K562 (cell line): ENCODE data around the gene USH2A. TPM values are rescaled to one million over a fixed set of nuclear protein-coding genes. Genes with fewer than 3 reads are reported as not detected.

Source experiments
- ATAC-seq: fragments of 200-7000 bp; cut with Tn5 transposase; 3 replicates; pipeline ENCODE4 v1.9.1; 2020; ENCODE audit warnings: moderate library complexity
- BruUV-seq: library from RNA; stranded (reverse); fragments of 400-500 nt; replicated peaks from 2 replicates; lab custom pipeline; 2021; lab: Mats Ljungman, UMichigan
- CTCF ChIA-PET: fragments of 300-600 bp; formaldehyde crosslinking; extraction: SDS; loops from one replicate; lab custom pipeline; 2021; ENCODE audit warnings: low intra/inter-chr PET ratio; lab: Yijun Ruan, JAX
- POLR2A ChIA-PET: fragments of 300-600, 350-650 bp; sonication (Branson Sonifier 250); formaldehyde crosslinking; extraction: SDS; loops from one replicate; lab custom pipeline; 2021; ENCODE audit warnings: antibody characterized with exemption, inconsistent platforms; lab: Yijun Ruan, JAX
- DNase-seq, 4 experiments: peaks; one replicate each; pipeline versions ENCODE4 v3.0.0 to v3.0.0-alpha.2; 2011 to 2018; ENCODE audit warnings: low spot score in 3 of 4, mixed read lengths in 3 of 4; ENCODE audit errors: extremely low read depth in 1 of 4
- FAIRE-seq: peaks from 2 replicates; lab custom pipeline; 2011; peaks lifted over from hg19 to GRCh38; lab: Jason Lieb, UNC
- H2AFZ ChIP-seq: 2 replicates; pipeline ENCODE4 v1.6.0; 2011; ENCODE audit warnings: low read depth, low read length, control low read depth, inconsistent platforms
- H3K27ac ChIP-seq: fragments of 200-600 bp; 3 replicates; pipeline ENCODE4 v1.8.0; 2011; ENCODE audit warnings: low read depth, mild to moderate bottlenecking, control low read depth, inconsistent platforms, low read length, moderate library complexity, mixed read lengths; ENCODE audit errors: extremely low read depth
- H3K27me3 ChIP-seq, 2 experiments: fragments of 300-600 bp in 1 of 2; 2 replicates in 1 of 2; 3 replicates in 1 of 2; pipeline versions ENCODE4 v1.6.0 to v1.8.0; 2011; ENCODE audit warnings: inconsistent platforms in 2 of 2, low read length in 2 of 2, mild to moderate bottlenecking in 1 of 2, mixed read lengths in 1 of 2, moderate library complexity in 1 of 2; ENCODE audit not compliant: control insufficient read depth in 2 of 2, insufficient read depth in 2 of 2
- H3K36me3 ChIP-seq: fragments of 300-600 bp; 3 replicates; pipeline ENCODE4 v1.8.0; 2011; ENCODE audit warnings: mild to moderate bottlenecking, low read length, inconsistent platforms; ENCODE audit not compliant: control insufficient read depth, insufficient read depth
- H3K4me1 ChIP-seq, 2 experiments: fragments of 200-600 bp in 1 of 2; replicated peaks in 1 of 2; 2 replicates in 1 of 2; 3 replicates in 1 of 2; pipeline versions ENCODE4 v1.5.1 to v1.8.0; 2011; ENCODE audit warnings: inconsistent platforms in 2 of 2, low read length in 2 of 2, mild to moderate bottlenecking in 1 of 2, mixed read lengths in 1 of 2, moderate library complexity in 1 of 2; ENCODE audit not compliant: control insufficient read depth in 2 of 2, insufficient read depth in 2 of 2
- H3K4me2 ChIP-seq: 2 replicates; pipeline ENCODE4 v1.6.1; 2011; ENCODE audit warnings: low read length, control low read depth, inconsistent platforms, mixed read lengths; ENCODE audit not compliant: insufficient read depth
- H3K4me3 ChIP-seq: fragments of 200-600 bp; sonication (generic), shearing (Covaris generic); 2 replicates; pipeline ENCODE4 v1.5.1; 2016; ENCODE audit warnings: control low read depth, inconsistent platforms
- H3K79me2 ChIP-seq: fragments of 200-600 bp; 3 replicates; pipeline ENCODE4 v1.8.0; 2011; ENCODE audit warnings: low read length, inconsistent platforms; ENCODE audit not compliant: control insufficient read depth, insufficient read depth
- H3K9ac ChIP-seq, 2 experiments: 2 replicates each; pipeline versions ENCODE4 v1.6.0 to v1.6.1; 2011; ENCODE audit warnings: low read depth in 2 of 2, low read length in 2 of 2, control low read depth in 1 of 2, inconsistent platforms in 1 of 2, mild to moderate bottlenecking in 1 of 2, mixed read lengths in 1 of 2; ENCODE audit not compliant: insufficient read depth in 1 of 2
- H3K9me1 ChIP-seq: one replicate; pipeline ENCODE4 v1.6.0; 2011; ENCODE audit warnings: inconsistent platforms, mild to moderate bottlenecking, low read length, moderate library complexity; ENCODE audit not compliant: control insufficient read depth, insufficient read depth
- H3K9me3 ChIP-seq: replicated peaks from 2 replicates; pipeline ENCODE4 v1.5.1; 2011; ENCODE audit warnings: low read depth, low read length, inconsistent platforms; ENCODE audit not compliant: control insufficient read depth, insufficient read depth
- H4K20me1 ChIP-seq: replicated peaks from 2 replicates; pipeline ENCODE4 v1.6.1; 2011; ENCODE audit warnings: low read length, inconsistent platforms, mixed read lengths; ENCODE audit not compliant: control insufficient read depth, insufficient read depth
- CEBPG ChIP-seq, 3 experiments: fragments of 200-800 bp in 1 of 3; sonication (Bioruptor generic) in 1 of 3; sonication (generic) in 1 of 3; formaldehyde crosslinking in 1 of 3; IDR thresholded peaks in 2 of 3; conservative IDR thresholded peaks in 1 of 3; 2 replicates each; pipeline versions ENCODE4 v1.6.1 to v1.8.0; 2016 to 2022; ENCODE audit warnings: missing compliant biosample characterization in 2 of 3, missing genetic modification characterization in 2 of 3, mild to moderate bottlenecking in 1 of 3, missing genetic modification reagents in 1 of 3
- DIDO1 ChIP-seq: fragments of 450-650 bp; IDR thresholded peaks from 2 replicates; pipeline ENCODE4 v1.6.1; 2016; ENCODE audit warnings: low read depth, missing biosample characterization, missing genetic modification characterization
- ELF1 ChIP-seq: fragments of 200-800 bp; sonication (Bioruptor generic); IDR thresholded peaks from 2 replicates; pipeline ENCODE4 v1.6.1; 2016; ENCODE audit warnings: missing genetic modification characterization, missing compliant biosample characterization
- NRF1 ChIP-seq, 2 experiments: fragments of 450-650 bp; IDR thresholded peaks in 1 of 2; conservative IDR thresholded peaks in 1 of 2; 2 replicates each; pipeline ENCODE4 v1.6.1; 2014; ENCODE audit warnings: mild to moderate bottlenecking in 2 of 2
- RBM25 ChIP-seq: fragments of 200-400 bp; formaldehyde crosslinking; IDR thresholded peaks from 2 replicates; pipeline ENCODE4 v1.6.1; 2018; ENCODE audit warnings: low read length, low read depth, moderate library complexity; ENCODE audit not compliant: severe bottlenecking
- SMAD2 ChIP-seq: fragments of 150-350 bp; IDR thresholded peaks from 2 replicates; pipeline ENCODE4 v1.6.1; 2014; ENCODE audit warnings: low read depth, mild to moderate bottlenecking, low read length
- ZBTB5 ChIP-seq: fragments of 450-650 bp; IDR thresholded peaks from 2 replicates; pipeline ENCODE4 v1.6.1; 2017; ENCODE audit warnings: antibody characterized with exemption
- ZNF76 ChIP-seq: fragments of 250-450 bp; sonication (Bioruptor Pico); IDR thresholded peaks from 2 replicates; pipeline ENCODE4 v1.4.0; 2020; ENCODE audit warnings: mild to moderate bottlenecking, moderate library complexity, borderline replicate concordance
- ZNF79 ChIP-seq: fragments of 250-450 bp; sonication (Bioruptor Pico); IDR thresholded peaks from 2 replicates; pipeline ENCODE4 v1.4.0; 2020; ENCODE audit warnings: low read depth, mild to moderate bottlenecking, moderate library complexity
- WGBS: fragments of 100-300 bp; shearing (Covaris generic); methylation state at CpG from one replicate; pipeline ENCODE4 v1.1.6; 2016; ENCODE audit warnings: low coverage, mixed read lengths; ENCODE audit not compliant: insufficient coverage; ENCODE audit errors: missing lambda C conversion rate; 5-methylcytosine and 5-hydroxymethylcytosine counted together
- in situ Hi-C: fragments of 300-500 bp; cut with MboI; formaldehyde crosslinking; loops from 4 replicates; pipeline ENCODE4 v1.15.0; 2018; ENCODE audit warnings: inconsistent platforms, mixed read lengths
- intact Hi-C: fragments of 100-400 bp; cut with micrococcal nuclease; formaldehyde crosslinking; loops from 2 replicates; pipeline ENCODE4 v1.14.2; 2022
- polyA plus RNA-seq, 8 experiments: library from polyadenylated mRNA; depleted of rRNA in 4 of 8; stranded (reverse) in 5 of 8; unstranded in 3 of 8; fragments of >200 nt; fragmentation: Nextera tagmentation in 2 of 8; fragmentation: Illumina TruSeq in 1 of 8; extraction: Ambion mirVana in 2 of 8; extraction: Trizol in 1 of 8; gene quantifications; 2 replicates each; pipeline versions ENCODE4 v1.2.1 to v1.2.3, GENCODE V29; 2011 to 2014; ENCODE audit warnings: inconsistent platforms in 1 of 8, missing spikeins in 1 of 8
- total RNA-seq, 7 experiments: library from RNA; depleted of rRNA in 6 of 7; stranded (reverse); fragments of >200 nt in 6 of 7; fragmentation: Illumina TruSeq in 2 of 7; extraction: Trizol in 2 of 7; gene quantifications; 2 replicates each; pipeline versions ENCODE4 v1.2.1 to v1.2.3, GENCODE V29; 2011 to 2021; ENCODE audit warnings: low replicate concordance in 1 of 7
- TF ChIP-seq, protein P1 (sequence below): IDR thresholded peaks from 2 replicates; pipeline ENCODE4 v1.6.1; 2014; ENCODE audit warnings: antibody characterized with exemption

USH2A gene
- total and polyA plus RNA-seq, 9 of the 15 experiments (the other 6 are each of a cell fraction or from before 2014, with no cell fraction given) = under 0.01 TPM; not detected in 7

- H4K20me1 ChIP-seq = no peaks in the 10 kb centered on the region
- H3K9me1 ChIP-seq = no peaks in the 10 kb centered on the region
- no peaks in the 10 kb centered on the region; the same call in 1 of the 2 replicates for H3K9me3 ChIP-seq
- H3K79me2 ChIP-seq = no peaks in the 10 kb centered on the region
- no peak overlapping the region for H3K4me3 ChIP-seq
- no peak overlapping the region for H3K9ac ChIP-seq
- TF ChIP-seq CEBPG (CRISPR knock-in tag; IDR thresholded peaks at IDR 0.05) (no peak), CEBPG (tag; conservative IDR thresholded peaks at IDR 0.05 in 1 of 2, IDR thresholded peaks at IDR 0.05 in 1 of 2) (no peak)
- TF ChIP-seq, all 486 proteins: peak for 0
- ChIA-PET CTCF (no interaction called here), POLR2A (no interaction called here)
- BruUV-seq = no TSS peak
- intact Hi-C loops (no loop called here), in situ Hi-C loops (no loop called here)
- Histone ChIP-seq H3K27ac (no peak overlapping the region), H2AFZ (no peak overlapping the region), H3K4me1 (no peaks in the 10 kb centered on the region), H3K4me2 (no peak overlapping the region), H3K27me3 (no peaks in the 10 kb centered on the region), H3K36me3 (no peaks in the 10 kb centered on the region)
- FAIRE-seq (no peak), ATAC-seq (no peak), DNase-seq (no peak)
Observed at GRCh38 chr1:215731699-215732098, 691.5 kb downstream of the USH2A start.

DNA sequence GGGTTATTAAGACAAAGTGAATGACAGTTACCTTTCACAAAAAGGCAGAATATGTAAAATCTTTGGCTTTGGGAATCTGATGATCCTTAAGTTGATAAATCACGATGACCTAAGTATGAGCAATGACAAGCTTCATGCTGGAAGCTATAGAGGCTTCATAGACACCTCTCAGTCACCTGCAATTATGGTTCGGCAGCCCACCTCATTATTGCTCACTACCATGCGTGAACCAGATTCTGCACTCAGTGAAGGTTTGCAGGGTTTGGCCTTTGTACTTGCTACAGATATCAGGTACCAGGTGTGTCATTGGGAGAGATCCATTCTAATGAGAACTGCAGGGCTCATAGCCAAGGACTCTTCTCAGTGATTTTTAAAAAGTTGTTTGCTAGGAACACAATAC is 692.6 kb downstream of the USH2A start:
- in situ Hi-C loops = no loop called here
- ATAC-seq = no peak
- BruUV-seq = no TSS peak
- Histone ChIP-seq H3K4me1 (no peaks in the 10 kb centered on the region), H3K9me3 (no peaks in the 10 kb centered on the region; the same call in 1 of the 2 replicates), H3K36me3 (no peaks in the 10 kb centered on the region), H2AFZ (no peak overlapping the region), H3K27ac (no peak overlapping the region), H3K9me1 (no peaks in the 10 kb centered on the region), H4K20me1 (no peaks in the 10 kb centered on the region), H3K27me3 (no peaks in the 10 kb centered on the region), H3K4me3 (no peak overlapping the region), H3K4me2 (no peak overlapping the region), H3K9ac (no peak overlapping the region), H3K79me2 (no peaks in the 10 kb centered on the region)
- ChIA-PET POLR2A (no interaction called here), CTCF (no interaction called here)
- WGBS = 2% methylated on average over 3 of the region's 3 CpGs
- intact Hi-C loops = no loop called here
- DNase-seq = no peak
- no peak for FAIRE-seq
- TF ChIP-seq ZBTB5 (no peak), ZNF76 (no peak), ZNF79 (CRISPR knock-in tag) (no peak), RBM25 (no peak), ELF1 (no peak), SMAD2 (no peak), NRF1 (conservative IDR thresholded peaks at IDR 0.05 in 1 of 2, IDR thresholded peaks at IDR 0.05 in 1 of 2) (no peak), DIDO1 (tag) (no peak)
- TF ChIP-seq, protein P1, sequence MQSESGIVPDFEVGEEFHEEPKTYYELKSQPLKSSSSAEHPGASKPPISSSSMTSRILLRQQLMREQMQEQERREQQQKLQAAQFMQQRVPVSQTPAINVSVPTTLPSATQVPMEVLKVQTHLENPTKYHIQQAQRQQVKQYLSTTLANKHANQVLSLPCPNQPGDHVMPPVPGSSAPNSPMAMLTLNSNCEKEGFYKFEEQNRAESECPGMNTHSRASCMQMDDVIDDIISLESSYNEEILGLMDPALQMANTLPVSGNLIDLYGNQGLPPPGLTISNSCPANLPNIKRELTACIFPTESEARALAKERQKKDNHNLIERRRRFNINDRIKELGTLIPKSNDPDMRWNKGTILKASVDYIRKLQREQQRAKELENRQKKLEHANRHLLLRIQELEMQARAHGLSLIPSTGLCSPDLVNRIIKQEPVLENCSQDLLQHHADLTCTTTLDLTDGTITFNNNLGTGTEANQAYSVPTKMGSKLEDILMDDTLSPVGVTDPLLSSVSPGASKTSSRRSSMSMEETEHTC = no peak
